Measurements from ENCODE around the gene MFAP2.

Gene MFAP2

DNA sequence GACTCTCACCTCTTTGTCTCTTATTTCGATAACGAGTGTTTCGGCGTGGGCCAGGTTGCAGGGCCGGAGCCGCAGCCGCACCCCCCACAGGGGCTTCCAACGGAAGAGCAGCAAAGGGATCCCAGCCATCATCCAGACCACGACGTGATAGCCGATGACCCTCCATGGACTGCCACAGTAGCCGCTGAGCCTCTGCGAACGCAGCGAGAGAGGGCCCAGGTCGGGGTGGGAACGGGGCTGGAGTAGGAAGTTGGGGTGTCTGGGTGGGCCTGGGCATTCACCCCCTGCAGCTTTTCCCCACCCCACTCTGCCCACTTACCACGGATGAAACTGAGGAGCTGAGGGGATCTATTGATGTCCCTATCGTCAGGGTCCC is 24.9 kb upstream of the MFAP2 start:
- no peaks in the 10 kb centered on the region for H3K4me1 ChIP-seq (ENCODE audit: control insufficient read depth, insufficient read depth, low read length)
- H3K36me3 ChIP-seq (ENCODE audit: control insufficient read depth in 2 of 2, insufficient read depth in 1 of 2, low read length in 2 of 2): peaks cover 6 to 54% of the 10 kb centered on the region in 2 experiments; a peak in 2 of 3 replicates
- no peaks in the 10 kb centered on the region for H3K9me3 ChIP-seq (ENCODE audit: control insufficient read depth, insufficient read depth, low read depth, low read length)
- no peak overlapping the region for H3K27ac ChIP-seq (ENCODE audit: extremely low read depth, low read depth, low read length)
- ChIA-PET CTCF (interaction anchor here (1.1 kb wide), 1 partner anchor 54 kb away, joined by 4 read pairs; no protein-coding TSS in a partner anchor), POLR2A (interaction anchor here (0.6 kb wide), 1 partner anchor 12 kb away, joined by 3 read pairs; no protein-coding TSS in a partner anchor)
- TF ChIP-seq ZNF366 (tag by site-specific recombination; conservative IDR thresholded peaks at IDR 0.05) (no peak), ZNF626 (tag by site-specific recombination; IDR thresholded peaks at IDR 0.05) (no peak), ELK4 (IDR thresholded peaks at IDR 0.05; ENCODE audit: borderline replicate concordance, low read depth, low read length) (no peak), SCRT2 (tag by site-specific recombination; IDR thresholded peaks at IDR 0.05) (no peak), HOXA7 (CRISPR knock-in tag; IDR thresholded peaks at IDR 0.05; ENCODE audit: borderline replicate concordance) (no peak), ZNF112 (tag by site-specific recombination; IDR thresholded peaks at IDR 0.05) (no peak), ZBTB49 (tag by site-specific recombination; IDR thresholded peaks at IDR 0.05; ENCODE audit: low read depth) (no peak), ZNF561 (tag by site-specific recombination; IDR thresholded peaks at IDR 0.05; ENCODE audit: borderline replicate concordance) (no peak), ZNF629 (tag by site-specific recombination; IDR thresholded peaks at IDR 0.05) (no peak), ZNF114 (tag by site-specific recombination; IDR thresholded peaks at IDR 0.05) (no peak), ZNF169 (tag by site-specific recombination; IDR thresholded peaks at IDR 0.05) (no peak), ZNF214 (tag by site-specific recombination; IDR thresholded peaks at IDR 0.05; ENCODE audit: borderline replicate concordance) (no peak), ZNF292 (tag by site-specific recombination; IDR thresholded peaks at IDR 0.05; ENCODE audit: borderline replicate concordance, low read depth) (no peak), ZNF76 (tag by site-specific recombination; IDR thresholded peaks at IDR 0.05; ENCODE audit: borderline replicate concordance, low read depth) (no peak), SETDB1 (IDR thresholded peaks at IDR 0.05; ENCODE audit: insufficient read length, low read length) (no peak), ZXDB (tag by site-specific recombination; IDR thresholded peaks at IDR 0.05) (no peak)
- TF ChIP-seq, protein P1, sequence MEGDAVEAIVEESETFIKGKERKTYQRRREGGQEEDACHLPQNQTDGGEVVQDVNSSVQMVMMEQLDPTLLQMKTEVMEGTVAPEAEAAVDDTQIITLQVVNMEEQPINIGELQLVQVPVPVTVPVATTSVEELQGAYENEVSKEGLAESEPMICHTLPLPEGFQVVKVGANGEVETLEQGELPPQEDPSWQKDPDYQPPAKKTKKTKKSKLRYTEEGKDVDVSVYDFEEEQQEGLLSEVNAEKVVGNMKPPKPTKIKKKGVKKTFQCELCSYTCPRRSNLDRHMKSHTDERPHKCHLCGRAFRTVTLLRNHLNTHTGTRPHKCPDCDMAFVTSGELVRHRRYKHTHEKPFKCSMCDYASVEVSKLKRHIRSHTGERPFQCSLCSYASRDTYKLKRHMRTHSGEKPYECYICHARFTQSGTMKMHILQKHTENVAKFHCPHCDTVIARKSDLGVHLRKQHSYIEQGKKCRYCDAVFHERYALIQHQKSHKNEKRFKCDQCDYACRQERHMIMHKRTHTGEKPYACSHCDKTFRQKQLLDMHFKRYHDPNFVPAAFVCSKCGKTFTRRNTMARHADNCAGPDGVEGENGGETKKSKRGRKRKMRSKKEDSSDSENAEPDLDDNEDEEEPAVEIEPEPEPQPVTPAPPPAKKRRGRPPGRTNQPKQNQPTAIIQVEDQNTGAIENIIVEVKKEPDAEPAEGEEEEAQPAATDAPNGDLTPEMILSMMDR (tag by site-specific recombination; IDR thresholded peaks at IDR 0.05): no peak
- TF ChIP-seq, protein P2, sequence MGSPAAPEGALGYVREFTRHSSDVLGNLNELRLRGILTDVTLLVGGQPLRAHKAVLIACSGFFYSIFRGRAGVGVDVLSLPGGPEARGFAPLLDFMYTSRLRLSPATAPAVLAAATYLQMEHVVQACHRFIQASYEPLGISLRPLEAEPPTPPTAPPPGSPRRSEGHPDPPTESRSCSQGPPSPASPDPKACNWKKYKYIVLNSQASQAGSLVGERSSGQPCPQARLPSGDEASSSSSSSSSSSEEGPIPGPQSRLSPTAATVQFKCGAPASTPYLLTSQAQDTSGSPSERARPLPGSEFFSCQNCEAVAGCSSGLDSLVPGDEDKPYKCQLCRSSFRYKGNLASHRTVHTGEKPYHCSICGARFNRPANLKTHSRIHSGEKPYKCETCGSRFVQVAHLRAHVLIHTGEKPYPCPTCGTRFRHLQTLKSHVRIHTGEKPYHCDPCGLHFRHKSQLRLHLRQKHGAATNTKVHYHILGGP (tag by site-specific recombination; IDR thresholded peaks at IDR 0.05): no peak
- no peak overlapping the region for H3K4me3 ChIP-seq (ENCODE audit: low read depth, low read length)

Data from HEK293 (cell line).